ENCODE results near the gene DACH1.

The DACH1 gene

DNA sequence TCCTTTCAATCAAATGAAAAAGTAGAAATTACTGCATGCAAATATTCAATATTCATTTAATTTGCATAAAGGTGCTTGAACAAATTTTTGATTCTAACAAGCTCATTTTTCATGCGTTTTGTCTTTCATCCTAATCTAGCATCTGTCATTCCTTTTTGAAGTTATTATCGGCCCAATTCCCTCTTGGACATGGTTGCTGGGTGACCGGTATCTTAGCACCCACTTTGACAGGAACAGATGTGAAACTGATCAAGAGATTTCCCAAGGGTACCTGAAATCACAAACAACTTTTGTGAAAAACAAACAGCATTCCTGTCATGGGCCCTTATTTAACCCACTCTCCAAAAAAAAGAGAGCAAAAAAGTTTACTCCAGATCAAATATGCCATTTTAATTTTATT is 13.3 kb downstream of the DACH1 start:
- WGBS, 2 donors (ENCODE audit: extremely low coverage in 2 of 2, insufficient read length in 2 of 2, insufficient replicate concordance in 1 of 2), result no CpG with 5 or more reads among the region's 3 CpGs
- Histone ChIP-seq H3K27ac (replicated peaks; ENCODE audit: low read length) (no peak overlapping the region), H2BK12ac (ENCODE audit: low read length) (no peak overlapping the region), H2AFZ (ENCODE audit: low read length) (no peak overlapping the region), H3K4me3 (ENCODE audit: low read length in 2 of 2) (no peak overlapping the region), H3K27me3 (ENCODE audit: control insufficient read depth in 3 of 3, insufficient read depth in 3 of 3, low read depth in 1 of 3, low read length in 3 of 3) (no peaks in the 10 kb centered on the region), H4K91ac (ENCODE audit: low read depth, low read length, poor library complexity) (no peak overlapping the region), H3K18ac (ENCODE audit: low read length) (no peak overlapping the region), H3K79me1 (ENCODE audit: low read depth, low read length) (no peaks in the 10 kb centered on the region), H2AK5ac (ENCODE audit: low read depth, low read length) (no peak overlapping the region), H3K23ac (ENCODE audit: low read depth, low read length, poor library complexity) (no peak overlapping the region), H2BK5ac (ENCODE audit: low read length) (no peak overlapping the region), H2BK120ac (ENCODE audit: low read depth, low read length) (no peak overlapping the region), H3K36me3 (replicated peaks in 1 of 2; ENCODE audit: control insufficient read depth in 2 of 2, insufficient read depth in 2 of 2, low read length in 2 of 2) (no peaks in the 10 kb centered on the region), H3K4me1 (ENCODE audit: control insufficient read depth in 2 of 2, insufficient read depth in 1 of 2, low read depth in 1 of 2, low read length in 2 of 2) (peaks cover 4 to 21% of the 10 kb centered on the region in 2 donors), H3K9me3 (replicated peaks in 1 of 2; ENCODE audit: control insufficient read depth in 2 of 2, insufficient read depth in 1 of 2, low read depth in 1 of 2, low read length in 2 of 2) (no peaks in the 10 kb centered on the region), H3K9ac (ENCODE audit: low read depth, low read length, poor library complexity) (no peak overlapping the region), H2BK15ac (ENCODE audit: low read length) (no peak overlapping the region), H3K4ac (ENCODE audit: low read length) (no peak overlapping the region), H4K8ac (ENCODE audit: low read depth, low read length) (no peak overlapping the region), H3K4me2 (ENCODE audit: insufficient read depth, low read length, poor library complexity, severe bottlenecking) (no peak overlapping the region), H3K14ac (ENCODE audit: low read length) (no peak overlapping the region)
- no peak for DNase-seq (ENCODE audit: low spot score)

DNA sequence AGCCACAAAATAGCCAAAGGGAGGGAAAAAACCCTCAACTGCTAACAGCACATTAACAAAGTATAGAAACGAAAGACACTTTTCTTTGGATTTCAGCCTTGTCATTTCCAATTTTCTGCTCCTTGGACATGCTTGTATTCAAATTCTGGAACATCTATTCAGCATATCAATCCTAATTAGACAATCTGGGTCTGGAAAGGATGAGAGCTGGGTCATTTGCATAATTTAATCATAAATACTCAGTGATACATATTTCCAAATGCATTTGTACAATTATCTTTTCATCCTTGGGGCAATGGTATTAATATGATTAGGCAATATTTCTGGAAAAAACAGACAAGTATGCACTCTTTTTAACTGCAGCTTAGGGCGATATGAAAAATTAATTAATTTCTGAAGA is 14.3 kb downstream of the DACH1 start:
- Histone ChIP-seq H4K91ac (ENCODE audit: low read depth, low read length, poor library complexity) (no peak overlapping the region), H3K9ac (ENCODE audit: low read depth, low read length, poor library complexity) (no peak overlapping the region), H3K9me3 (replicated peaks in 1 of 2; ENCODE audit: control insufficient read depth in 2 of 2, insufficient read depth in 1 of 2, low read depth in 1 of 2, low read length in 2 of 2) (no peaks in the 10 kb centered on the region), H3K4me3 (ENCODE audit: low read length in 2 of 2) (no peak overlapping the region), H3K23ac (ENCODE audit: low read depth, low read length, poor library complexity) (no peak overlapping the region), H2BK12ac (ENCODE audit: low read length) (no peak overlapping the region), H3K4ac (ENCODE audit: low read length) (no peak overlapping the region), H2BK15ac (ENCODE audit: low read length) (no peak overlapping the region), H2AK5ac (ENCODE audit: low read depth, low read length) (no peak overlapping the region), H3K27me3 (ENCODE audit: control insufficient read depth in 3 of 3, insufficient read depth in 3 of 3, low read depth in 1 of 3, low read length in 3 of 3) (no peaks in the 10 kb centered on the region), H3K4me2 (ENCODE audit: insufficient read depth, low read length, poor library complexity, severe bottlenecking) (no peak overlapping the region), H2AFZ (ENCODE audit: low read length) (no peak overlapping the region), H2BK120ac (ENCODE audit: low read depth, low read length) (no peak overlapping the region), H3K79me1 (ENCODE audit: low read depth, low read length) (no peaks in the 10 kb centered on the region), H2BK5ac (ENCODE audit: low read length) (no peak overlapping the region), H3K4me1 (ENCODE audit: control insufficient read depth in 2 of 2, insufficient read depth in 1 of 2, low read depth in 1 of 2, low read length in 2 of 2) (peaks cover 4 to 21% of the 10 kb centered on the region in 2 donors), H3K14ac (ENCODE audit: low read length) (no peak overlapping the region), H3K36me3 (replicated peaks in 1 of 2; ENCODE audit: control insufficient read depth in 2 of 2, insufficient read depth in 2 of 2, low read length in 2 of 2) (no peaks in the 10 kb centered on the region), H3K27ac (replicated peaks; ENCODE audit: low read length) (no peak overlapping the region), H4K8ac (ENCODE audit: low read depth, low read length) (no peak overlapping the region), H3K18ac (ENCODE audit: low read length) (no peak overlapping the region)
- DNase-seq (ENCODE audit: low spot score), result no peak
- WGBS, 2 donors (ENCODE audit: extremely low coverage in 2 of 2, insufficient read length in 2 of 2, insufficient replicate concordance in 1 of 2), result no CpG with 5 or more reads among the region's 2 CpGs

- Histone ChIP-seq H3K27me3 (ENCODE audit: control insufficient read depth in 3 of 3, insufficient read depth in 3 of 3, low read depth in 1 of 3, low read length in 3 of 3) (no peaks in the 10 kb centered on the region), H2BK5ac (ENCODE audit: low read length) (no peak overlapping the region), H2AFZ (ENCODE audit: low read length) (peak overlapping the region; percentile 50), H3K18ac (ENCODE audit: low read length) (no peak overlapping the region), H3K4me3 (ENCODE audit: low read length in 2 of 2) (no peak overlapping the region), H3K9me3 (replicated peaks in 1 of 2; ENCODE audit: control insufficient read depth in 2 of 2, insufficient read depth in 1 of 2, low read depth in 1 of 2, low read length in 2 of 2) (no peaks in the 10 kb centered on the region), H2BK15ac (ENCODE audit: low read length) (no peak overlapping the region), H2AK5ac (ENCODE audit: low read depth, low read length) (no peak overlapping the region), H3K36me3 (replicated peaks in 1 of 2; ENCODE audit: control insufficient read depth in 2 of 2, insufficient read depth in 2 of 2, low read length in 2 of 2) (no peaks in the 10 kb centered on the region), H2BK12ac (ENCODE audit: low read length) (no peak overlapping the region), H3K27ac (replicated peaks; ENCODE audit: low read length) (no peak overlapping the region), H3K9ac (ENCODE audit: low read depth, low read length, poor library complexity) (no peak overlapping the region), H3K79me1 (ENCODE audit: low read depth, low read length) (no peaks in the 10 kb centered on the region), H4K91ac (ENCODE audit: low read depth, low read length, poor library complexity) (no peak overlapping the region), H3K14ac (ENCODE audit: low read length) (no peak overlapping the region), H3K23ac (ENCODE audit: low read depth, low read length, poor library complexity) (no peak overlapping the region), H3K4me2 (ENCODE audit: insufficient read depth, low read length, poor library complexity, severe bottlenecking) (no peak overlapping the region), H2BK120ac (ENCODE audit: low read depth, low read length) (no peak overlapping the region), H3K4ac (ENCODE audit: low read length) (no peak overlapping the region), H4K8ac (ENCODE audit: low read depth, low read length) (no peak overlapping the region), H3K4me1 (ENCODE audit: control insufficient read depth in 2 of 2, insufficient read depth in 1 of 2, low read depth in 1 of 2, low read length in 2 of 2) (peaks cover 4 to 21% of the 10 kb centered on the region in 2 donors)
- no CpG with 5 or more reads among the region's 9 CpGs for WGBS, 2 donors (ENCODE audit: extremely low coverage in 2 of 2, insufficient read length in 2 of 2, insufficient replicate concordance in 1 of 2)
- no peak for DNase-seq (ENCODE audit: low spot score)
Observed at GRCh38 chr13:71851498-71852409, 15.2 kb downstream of the DACH1 start.

GRCh38 chr13:71842003-71842402 is 25.0 kb downstream of the DACH1 start:
- H3K4me1 ChIP-seq (ENCODE audit: control insufficient read depth in 2 of 2, insufficient read depth in 1 of 2, low read depth in 1 of 2, low read length in 2 of 2), result no peaks in the 10 kb centered on the region
- H2AK5ac ChIP-seq (ENCODE audit: low read depth, low read length), result no peak overlapping the region
- WGBS, 2 donors (ENCODE audit: extremely low coverage in 2 of 2, insufficient read length in 2 of 2, insufficient replicate concordance in 1 of 2), result no CpG with 5 or more reads among the region's 3 CpGs
- no peak overlapping the region for H3K4ac ChIP-seq (ENCODE audit: low read length)
- no peaks in the 10 kb centered on the region for H3K27me3 ChIP-seq (ENCODE audit: control insufficient read depth in 3 of 3, insufficient read depth in 3 of 3, low read depth in 1 of 3, low read length in 3 of 3)
- H2BK120ac ChIP-seq (ENCODE audit: low read depth, low read length), result no peak overlapping the region
- H3K79me1 ChIP-seq (ENCODE audit: low read depth, low read length), result no peaks in the 10 kb centered on the region
- H3K4me2 ChIP-seq (ENCODE audit: insufficient read depth, low read length, poor library complexity, severe bottlenecking), result no peak overlapping the region
- H3K27ac ChIP-seq (replicated peaks; ENCODE audit: low read length), result no peak overlapping the region
- no peaks in the 10 kb centered on the region for H3K9me3 ChIP-seq (replicated peaks in 1 of 2; ENCODE audit: control insufficient read depth in 2 of 2, insufficient read depth in 1 of 2, low read depth in 1 of 2, low read length in 2 of 2)
- H3K36me3 ChIP-seq (replicated peaks in 1 of 2; ENCODE audit: control insufficient read depth in 2 of 2, insufficient read depth in 2 of 2, low read length in 2 of 2), result peaks cover 0 to 2% of the 10 kb centered on the region in 2 donors
- no peak overlapping the region for H2BK12ac ChIP-seq (ENCODE audit: low read length)
- no peak overlapping the region for H2AFZ ChIP-seq (ENCODE audit: low read length)
- H4K91ac ChIP-seq (ENCODE audit: low read depth, low read length, poor library complexity), result no peak overlapping the region
- no peak overlapping the region for H3K18ac ChIP-seq (ENCODE audit: low read length)
- no peak overlapping the region for H2BK15ac ChIP-seq (ENCODE audit: low read length)
- no peak for DNase-seq (ENCODE audit: low spot score)
- H2BK5ac ChIP-seq (ENCODE audit: low read length), result no peak overlapping the region
- H3K9ac ChIP-seq (ENCODE audit: low read depth, low read length, poor library complexity), result no peak overlapping the region
- H3K4me3 ChIP-seq (ENCODE audit: low read length in 2 of 2), result no peak overlapping the region
- no peak overlapping the region for H3K23ac ChIP-seq (ENCODE audit: low read depth, low read length, poor library complexity)
- no peak overlapping the region for H4K8ac ChIP-seq (ENCODE audit: low read depth, low read length)
- H3K14ac ChIP-seq (ENCODE audit: low read length), result no peak overlapping the region
